T-helper 1 cell treated with Interleukin-12 subunit alpha and Interleukin-12 subunit beta and Interleukin-4 antibody, amounts not matched to agents 30 ng/mL and 1 ng/mL, for 36 hours (primary cell): ENCODE data around the gene CTNNA1. TPM values are rescaled to one million over a fixed set of nuclear protein-coding genes. Genes with fewer than 3 reads are reported as not detected.
"Not testable (repeated sequence)": the region's sequence is repeated elsewhere in the genome, so short reads cannot be mapped to it uniquely, and the experiment has no call there.

Source experiments
- intact Hi-C: fragments of 100-400 bp; cut with micrococcal nuclease; formaldehyde crosslinking; loops from one replicate; pipeline ENCODE4 v1.15.1; 2024
- total RNA-seq: library from RNA; stranded (reverse); gene quantifications from 2 replicates; pipeline ENCODE4 v1.2.3, GENCODE V29; 2022

The CTNNA1 gene
- total RNA-seq, 1 donor from 2014 or later, result 53.9 TPM

DNA sequence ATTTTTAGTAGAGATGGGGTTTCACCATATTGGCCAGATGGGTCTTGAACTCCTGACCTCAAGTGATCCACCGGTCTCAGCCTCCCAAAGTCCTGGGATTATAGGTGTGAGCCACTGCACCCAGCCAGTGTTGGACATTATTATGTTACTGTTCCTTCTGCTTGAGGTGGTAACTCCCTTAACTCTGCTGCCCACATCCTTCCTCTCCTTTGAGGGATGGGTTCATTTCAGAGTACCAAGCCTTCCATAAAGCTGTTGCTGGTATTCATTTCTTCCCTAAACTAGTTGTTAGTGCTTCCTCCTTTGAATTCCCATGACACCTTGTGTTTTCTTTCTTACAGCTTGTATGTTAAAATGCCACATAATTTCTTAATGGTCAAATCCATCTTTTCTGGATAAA lies 54.0 kb downstream of the CTNNA1 start:
- intact Hi-C loops, result no loop called here

DNA sequence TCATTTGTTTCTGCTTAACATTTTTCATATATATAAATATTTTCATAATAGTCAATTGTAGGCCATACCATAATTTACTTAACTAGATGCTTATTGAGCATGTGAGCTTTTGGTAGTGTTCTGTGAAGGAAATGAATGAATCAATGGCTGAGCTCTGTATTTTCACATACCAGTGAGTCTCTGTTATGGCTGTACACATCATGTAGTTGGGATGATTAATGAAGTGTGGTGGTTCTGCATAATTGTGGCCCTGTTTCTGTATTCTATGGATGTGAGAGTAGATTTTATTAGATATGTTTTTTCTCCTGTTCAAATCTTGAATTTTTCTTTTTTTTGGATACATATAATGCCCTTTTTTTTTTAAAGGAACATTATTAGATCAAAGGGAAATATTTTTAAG lies 56.2 kb downstream of the CTNNA1 start:
- intact Hi-C loops, result no loop called here

DNA sequence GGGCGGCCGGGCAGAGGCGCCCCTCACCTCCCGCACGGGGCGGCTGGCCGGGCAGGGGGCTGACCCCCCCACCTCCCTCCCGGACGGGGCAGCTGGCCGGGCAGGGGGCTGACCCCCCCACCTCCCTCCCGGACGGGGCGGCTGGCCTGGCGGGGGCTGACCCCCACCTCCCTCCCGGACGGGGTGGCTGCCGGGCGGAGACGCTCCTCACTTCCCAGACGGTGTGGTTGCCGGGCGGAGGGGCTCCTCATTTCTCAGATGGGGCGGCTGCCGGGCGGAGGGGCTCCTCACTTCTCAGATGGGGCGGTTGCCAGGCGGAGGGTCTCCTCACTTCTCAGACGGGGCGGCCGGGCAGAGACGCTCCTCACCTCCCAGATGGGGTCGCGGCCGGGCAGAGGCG lies 57.6 kb downstream of the CTNNA1 start:
- intact Hi-C loops, result not testable (repeated sequence)

DNA sequence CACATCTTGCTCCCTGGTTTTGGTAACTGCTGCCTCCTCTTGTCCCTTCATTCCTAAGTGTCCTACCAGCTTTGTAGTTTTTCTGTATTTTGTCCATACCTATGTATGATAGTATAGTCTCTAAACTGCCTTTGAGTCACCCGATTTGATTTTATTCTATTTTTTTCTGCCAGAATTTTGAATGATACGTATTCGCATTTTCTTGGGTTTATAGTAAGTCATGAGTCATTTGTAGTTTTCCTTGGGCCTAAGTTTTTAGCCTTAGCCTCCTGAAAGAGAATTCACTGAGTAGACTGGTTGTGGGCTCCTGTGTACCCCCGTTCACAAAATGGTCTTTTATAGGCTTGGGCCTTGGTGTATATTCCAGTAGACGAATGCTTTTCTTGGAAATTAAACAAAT lies 62.3 kb downstream of the CTNNA1 start:
- intact Hi-C loops, result no loop called here

DNA sequence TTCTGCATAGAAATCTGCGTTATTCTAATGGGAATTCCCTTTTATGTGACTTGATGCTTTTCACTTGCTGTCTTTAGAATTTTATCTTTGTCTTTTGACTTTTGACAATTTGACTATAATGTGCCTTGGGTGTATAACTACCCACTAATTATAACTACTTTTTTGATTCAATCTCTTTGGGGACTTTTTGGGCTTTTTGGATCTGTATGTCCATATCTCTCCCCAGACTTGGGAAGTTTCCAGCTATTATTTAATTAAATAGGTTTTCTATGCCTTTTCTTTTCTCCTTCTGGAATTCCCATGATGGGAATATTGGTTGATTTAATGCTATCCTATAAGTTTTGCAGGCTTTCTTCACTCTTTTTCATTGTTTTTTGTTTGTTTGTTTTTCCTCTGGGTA lies 64.0 kb downstream of the CTNNA1 start:
- intact Hi-C loops, result no loop called here

DNA sequence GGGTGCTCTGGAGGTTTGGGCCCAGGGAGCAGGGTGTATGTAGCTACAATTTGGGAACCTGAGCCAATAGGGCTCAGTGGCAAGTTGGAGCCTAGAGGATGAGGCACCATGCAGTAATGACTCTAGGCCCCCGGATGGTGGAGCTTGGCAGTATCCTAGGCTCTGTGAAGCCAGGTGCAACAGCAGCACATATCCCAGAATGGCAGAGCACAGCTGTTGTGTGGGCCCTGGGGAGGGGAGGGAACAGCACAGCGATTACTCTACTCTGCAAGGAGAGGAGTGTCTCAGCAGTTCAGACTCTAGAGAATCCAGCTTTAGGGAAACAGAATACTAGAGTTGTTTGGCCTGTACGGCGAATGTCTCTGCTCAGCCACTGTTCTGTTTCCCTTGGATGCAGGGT lies 65.9 kb downstream of the CTNNA1 start:
- intact Hi-C loops, result no loop called here

DNA sequence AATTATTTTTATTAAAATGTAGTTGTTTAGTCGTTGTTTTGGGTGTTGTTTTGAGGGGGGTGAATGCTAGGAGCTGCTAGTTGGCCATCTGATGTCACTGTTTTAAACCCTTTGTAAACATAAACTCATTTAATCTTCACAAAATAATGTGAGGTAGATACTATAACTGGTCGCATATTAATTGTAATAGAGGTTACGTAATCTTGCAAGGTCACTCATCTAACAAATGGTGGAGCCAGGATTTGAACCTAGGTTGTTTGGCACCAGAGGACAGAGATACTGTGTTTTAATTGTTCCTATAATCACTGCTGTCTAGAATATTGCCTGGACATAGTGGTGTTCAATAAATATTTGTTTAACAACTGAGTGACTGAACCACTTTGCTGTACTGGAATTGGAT lies 67.5 kb downstream of the CTNNA1 start:
- intact Hi-C loops, result no loop called here

DNA sequence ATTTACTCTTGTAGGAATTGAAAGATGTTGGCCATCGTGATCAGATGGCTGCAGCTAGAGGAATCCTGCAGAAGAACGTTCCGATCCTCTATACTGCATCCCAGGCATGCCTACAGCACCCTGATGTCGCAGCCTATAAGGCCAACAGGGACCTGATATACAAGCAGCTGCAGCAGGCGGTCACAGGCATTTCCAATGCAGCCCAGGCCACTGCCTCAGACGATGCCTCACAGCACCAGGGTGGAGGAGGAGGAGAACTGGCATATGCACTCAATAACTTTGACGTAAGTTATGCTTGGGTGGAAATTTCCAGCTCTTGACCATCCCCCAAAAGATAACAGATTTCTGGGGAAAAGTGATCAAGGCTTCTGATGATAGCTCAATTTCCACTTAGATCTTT lies 71.3 kb downstream of the CTNNA1 start:
- intact Hi-C loops, result no loop called here

DNA sequence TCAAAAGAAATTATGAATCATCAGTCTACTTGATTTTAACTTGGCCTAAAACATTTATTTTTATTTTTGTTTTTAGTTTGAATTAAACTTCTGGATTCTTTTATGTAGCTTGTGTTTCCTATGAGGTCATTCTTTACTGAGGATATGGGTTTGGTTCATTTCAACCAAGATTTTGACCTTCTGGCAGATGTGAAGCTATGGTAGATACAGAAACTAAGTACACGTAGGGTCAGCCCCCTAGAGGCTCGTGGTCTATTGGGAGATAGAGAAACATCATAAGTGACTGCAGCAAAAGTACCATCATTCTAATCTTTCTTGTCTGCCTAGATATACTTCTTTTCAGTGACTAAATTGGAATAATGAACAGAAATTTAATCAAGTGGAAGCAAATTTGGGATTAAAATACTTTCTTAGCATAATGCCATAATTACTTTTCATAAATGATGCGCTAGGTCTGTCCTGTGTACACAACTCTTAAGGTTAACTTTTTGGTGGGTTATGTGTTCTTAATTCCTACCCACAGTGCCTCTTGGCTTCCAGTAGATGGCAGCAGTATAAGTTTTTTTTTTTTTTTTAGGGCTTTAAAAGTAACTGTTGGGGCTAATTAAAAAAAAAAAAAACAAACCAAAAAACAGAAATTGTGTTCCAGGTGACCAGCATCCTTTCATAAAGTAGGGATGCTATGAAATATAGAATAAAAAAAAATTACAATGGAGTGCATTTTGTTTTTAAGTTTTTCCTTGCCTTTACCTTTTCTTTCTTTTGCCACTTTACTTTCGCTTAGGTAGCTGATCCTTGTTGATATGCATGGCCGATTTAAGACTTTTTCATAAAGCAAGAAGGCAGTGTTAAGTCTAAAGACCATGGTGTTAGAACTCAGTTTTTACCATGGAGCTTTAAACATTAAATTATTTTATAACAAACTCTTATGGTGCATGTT lies 72.0 kb downstream of the CTNNA1 start:
- intact Hi-C loops, result loop anchor here (1.0 to 5.0 kb wide), 2 partner anchors 437 to 567 kb away; no protein-coding TSS in a partner anchor

DNA sequence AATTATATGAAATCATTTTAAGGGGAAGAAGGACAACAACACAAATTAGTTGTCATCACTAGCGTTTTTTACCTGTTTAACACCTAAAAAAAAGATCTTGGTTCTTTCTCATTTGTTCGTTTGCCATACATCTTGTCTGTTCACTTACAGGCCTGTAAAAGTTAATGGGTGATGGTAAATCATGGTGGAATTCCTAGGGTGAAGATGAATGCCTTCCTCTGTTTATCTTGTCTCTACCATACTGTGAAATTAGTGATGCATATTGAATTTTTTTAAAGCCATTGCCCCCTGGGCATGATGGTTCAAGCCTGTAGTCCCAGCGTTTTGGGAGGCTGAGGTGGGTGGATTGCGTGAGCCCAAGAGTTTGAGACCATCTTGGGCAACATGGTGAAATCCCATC lies 75.3 kb downstream of the CTNNA1 start:
- intact Hi-C loops, result loop anchor here (5.0 kb wide), 1 partner anchor 564 kb away; no protein-coding TSS in a partner anchor

DNA sequence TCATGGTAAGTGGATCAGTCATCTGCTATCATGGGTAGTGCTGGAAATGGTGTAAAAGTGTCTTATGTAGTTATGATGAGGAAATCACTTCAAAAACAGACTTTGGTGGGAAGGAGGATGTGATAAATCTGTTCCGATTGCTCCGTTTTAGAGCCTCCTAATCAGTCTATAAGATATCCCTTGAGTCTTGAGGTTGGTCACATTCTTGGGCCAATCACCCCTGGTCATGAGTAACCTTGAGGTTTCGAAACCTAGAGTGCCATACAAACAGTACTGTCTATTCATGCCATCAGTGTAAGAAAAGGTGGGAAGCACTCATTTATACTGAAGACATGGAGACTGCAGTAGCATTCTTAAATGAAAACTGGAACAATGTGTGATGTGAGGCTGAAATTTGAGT lies 76.1 kb downstream of the CTNNA1 start:
- intact Hi-C loops, result loop anchor here (5.0 kb wide), 1 partner anchor 563 kb away; no protein-coding TSS in a partner anchor

DNA sequence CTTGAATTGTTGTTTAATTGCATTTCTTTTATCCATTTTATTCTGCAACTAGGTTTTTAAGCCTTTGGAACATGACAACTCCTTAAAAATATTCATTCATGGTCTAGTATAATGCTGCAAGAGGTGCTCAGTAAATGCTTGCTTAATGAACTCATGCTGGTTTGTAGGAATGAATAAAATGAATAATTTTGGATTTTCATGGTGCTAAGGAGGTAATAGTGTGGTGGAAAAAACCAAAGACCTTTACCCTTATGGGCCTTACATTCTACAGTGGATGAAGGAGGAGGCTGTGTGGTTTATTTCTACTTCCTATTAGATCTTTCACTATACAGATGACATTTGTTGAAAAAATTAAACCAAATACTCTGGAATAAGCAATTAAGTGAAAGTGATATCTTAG lies 78.5 kb downstream of the CTNNA1 start:
- intact Hi-C loops, result no loop called here

DNA sequence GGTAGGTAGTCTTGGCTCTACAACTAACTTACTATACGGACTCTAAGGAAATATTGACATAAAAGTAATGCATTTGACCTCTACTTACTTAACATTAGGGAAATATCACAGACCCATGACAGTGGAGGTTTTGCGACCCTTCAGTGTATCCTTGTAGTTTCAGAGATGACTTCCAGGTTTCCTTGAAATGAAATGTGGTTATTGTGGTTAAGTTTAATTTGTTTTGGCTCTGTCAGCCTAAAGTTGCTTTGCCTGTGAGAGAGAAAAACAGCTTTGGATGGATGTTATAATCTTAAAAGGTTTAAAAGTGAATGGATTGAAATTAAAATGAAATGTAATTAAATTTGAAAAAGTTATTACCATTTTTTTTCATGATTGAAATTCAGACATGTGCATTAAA lies 79.0 kb downstream of the CTNNA1 start:
- intact Hi-C loops, result no loop called here

DNA sequence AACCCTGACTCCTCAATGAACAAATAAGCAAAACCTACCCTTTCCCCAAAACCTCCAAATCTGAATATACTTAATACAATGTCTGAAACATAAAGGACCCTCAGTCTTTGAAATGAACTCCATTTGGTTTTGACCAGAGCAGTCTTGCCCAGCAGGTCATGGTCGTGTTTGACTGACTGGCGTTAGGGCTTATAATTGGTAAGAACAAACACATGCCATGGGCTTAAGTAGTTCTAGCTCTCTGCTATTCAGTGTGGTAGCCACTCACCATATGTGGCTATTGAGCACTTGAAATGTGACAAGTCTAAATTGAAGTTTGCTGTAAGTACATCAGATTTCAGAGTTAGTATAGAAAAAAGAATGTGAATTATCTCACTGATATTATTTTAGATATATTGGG lies 79.9 kb downstream of the CTNNA1 start:
- intact Hi-C loops, result no loop called here

DNA sequence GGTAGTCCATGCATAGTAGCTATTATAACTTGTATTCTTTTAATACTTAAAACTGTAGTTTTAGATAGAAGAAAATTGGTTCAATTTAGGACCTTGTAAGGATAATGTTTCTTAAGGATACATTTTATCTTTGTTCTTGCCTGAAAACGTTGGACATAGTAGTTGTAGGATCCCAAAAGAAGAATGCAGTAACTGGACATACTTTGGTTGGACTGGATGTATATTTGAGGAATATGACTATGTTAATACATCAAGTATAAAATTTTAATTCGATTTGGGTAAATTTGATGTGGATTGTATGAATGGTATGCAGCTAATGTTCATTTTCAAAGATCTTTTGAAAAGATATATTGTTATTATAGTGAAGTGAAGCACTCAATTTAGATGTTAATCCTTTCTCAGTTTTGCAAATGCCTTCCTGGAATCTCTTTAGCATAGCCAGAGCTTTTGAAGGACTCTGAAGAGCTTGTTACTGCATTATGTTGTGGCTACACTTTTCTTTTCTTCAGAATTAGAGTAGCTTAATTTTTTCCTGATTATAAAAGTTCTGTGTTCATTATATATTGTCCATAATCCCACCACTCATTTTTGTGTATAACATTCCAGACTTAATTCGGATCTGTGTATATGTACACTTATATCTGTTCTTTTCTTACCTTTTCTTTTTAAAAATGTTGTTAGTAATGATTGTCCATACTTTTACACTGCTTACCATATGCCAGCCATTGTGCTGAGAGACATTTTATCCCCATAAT lies 80.7 kb downstream of the CTNNA1 start:
- intact Hi-C loops, result no loop called here

DNA sequence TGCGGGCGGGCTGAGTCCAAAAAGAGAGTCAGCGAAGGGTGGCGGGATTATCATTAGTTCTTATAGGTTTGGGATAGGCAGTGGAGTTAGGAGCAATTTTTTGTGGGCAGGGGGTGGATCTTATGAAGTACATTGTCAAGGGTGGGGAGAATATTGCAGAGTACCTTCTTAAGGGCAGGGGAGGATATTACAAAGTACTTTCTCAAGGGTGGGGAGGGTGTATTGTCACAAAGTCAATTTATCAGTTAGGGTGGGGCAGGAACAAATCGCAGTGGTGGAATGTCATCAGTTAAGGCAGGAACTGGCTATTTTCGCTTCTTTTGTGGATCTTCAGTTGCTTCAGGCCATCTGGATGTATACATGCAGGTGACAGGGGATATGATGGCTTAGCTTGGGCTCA lies 81.6 kb downstream of the CTNNA1 start:
- intact Hi-C loops, result not testable (repeated sequence)

DNA sequence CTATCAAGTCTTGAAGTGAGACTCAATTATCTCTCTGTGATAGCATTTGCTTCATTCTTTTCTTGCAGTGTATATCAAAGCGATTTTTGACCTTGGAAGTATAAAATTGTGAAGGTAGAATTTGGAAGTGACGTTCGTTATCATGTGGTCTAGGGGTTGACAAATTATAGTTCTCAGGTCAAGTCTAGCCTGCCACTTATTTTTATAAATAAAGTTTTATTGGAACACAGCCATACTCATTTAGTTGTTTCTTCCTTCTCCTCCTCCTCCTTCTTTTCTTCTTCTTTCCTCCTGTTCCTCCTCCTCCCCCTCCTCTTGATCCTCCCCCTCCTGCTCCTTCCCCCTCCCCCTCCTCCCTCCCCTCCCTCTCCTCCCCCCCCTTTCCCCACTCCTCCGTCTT lies 83.9 kb downstream of the CTNNA1 start:
- intact Hi-C loops, result no loop called here

DNA sequence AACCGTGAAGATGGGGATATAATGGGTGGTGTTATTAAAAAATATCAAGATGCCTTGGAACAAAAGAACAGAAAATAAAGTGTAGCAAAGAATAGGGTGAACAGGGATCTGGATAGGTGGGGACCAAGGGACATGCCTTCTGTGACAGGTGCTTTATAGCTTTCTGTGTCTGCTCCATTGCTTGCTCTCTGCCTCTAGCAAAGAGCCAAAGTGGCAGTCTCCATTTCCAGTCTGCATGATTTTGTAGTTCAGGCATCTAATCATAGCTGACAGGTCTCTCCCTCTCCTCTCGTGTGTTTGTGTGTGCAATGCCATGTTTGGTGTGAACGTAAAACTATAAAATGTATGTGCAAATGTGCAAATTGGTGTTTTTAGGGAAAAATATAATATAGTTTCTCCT lies 86.9 kb downstream of the CTNNA1 start:
- intact Hi-C loops, result no loop called here

DNA sequence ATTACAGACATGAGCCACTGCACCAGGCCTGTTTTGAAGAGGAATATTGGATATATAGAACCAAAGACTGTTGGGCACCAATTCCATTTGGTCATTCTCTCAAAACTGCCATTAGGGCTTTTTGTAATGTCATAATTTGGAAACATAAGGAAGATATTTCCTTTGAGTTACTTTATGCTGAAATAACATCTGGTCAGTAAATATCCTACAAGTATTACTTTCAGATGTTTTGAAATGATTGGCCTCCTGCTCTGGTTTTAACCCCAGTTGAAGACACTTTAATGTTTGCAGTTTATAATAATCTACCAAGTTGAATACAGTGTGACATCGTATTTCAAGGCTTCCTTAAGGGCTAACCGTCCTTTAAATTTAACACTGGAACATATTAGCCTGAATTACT lies 88.3 kb downstream of the CTNNA1 start:
- intact Hi-C loops, result no loop called here

DNA sequence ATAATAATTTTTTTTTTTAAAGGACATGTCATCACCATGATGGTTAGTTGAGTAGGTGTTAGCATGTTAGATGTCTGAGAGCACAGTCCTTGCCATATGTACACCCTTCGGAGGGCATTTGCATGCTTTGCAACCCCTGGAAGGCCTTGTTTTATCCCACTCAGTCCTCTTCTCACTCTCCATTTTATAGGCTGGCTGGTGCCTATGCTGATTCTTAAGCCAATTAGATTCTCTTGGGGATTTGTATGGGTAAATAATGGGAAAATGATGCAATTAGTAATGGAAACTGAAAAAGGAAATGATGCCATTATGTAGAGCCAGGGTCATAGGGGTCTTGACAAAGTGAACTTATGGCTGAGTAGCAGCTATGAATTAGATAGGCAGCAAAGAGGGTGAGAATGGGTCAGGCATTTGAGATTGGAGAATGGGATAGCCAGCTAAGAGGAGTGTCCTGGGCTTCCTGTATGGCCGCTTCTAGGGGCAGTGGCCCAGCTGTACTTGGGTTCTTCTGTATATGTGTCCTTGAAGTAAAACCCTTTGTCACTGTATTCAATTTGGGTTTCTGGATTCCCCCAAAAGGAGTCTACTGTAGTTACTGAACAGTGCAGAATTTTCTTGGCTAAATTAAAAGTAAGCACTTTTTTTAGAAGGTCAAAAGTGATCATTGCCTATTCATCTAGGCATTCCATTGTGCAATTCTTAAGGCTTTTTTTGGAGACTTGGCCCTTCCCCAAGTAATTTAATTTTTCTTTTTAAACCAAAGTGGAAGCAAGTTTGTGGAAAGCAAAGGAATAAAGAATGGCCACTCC lies 90.3 kb downstream of the CTNNA1 start:
- intact Hi-C loops, result no loop called here

DNA sequence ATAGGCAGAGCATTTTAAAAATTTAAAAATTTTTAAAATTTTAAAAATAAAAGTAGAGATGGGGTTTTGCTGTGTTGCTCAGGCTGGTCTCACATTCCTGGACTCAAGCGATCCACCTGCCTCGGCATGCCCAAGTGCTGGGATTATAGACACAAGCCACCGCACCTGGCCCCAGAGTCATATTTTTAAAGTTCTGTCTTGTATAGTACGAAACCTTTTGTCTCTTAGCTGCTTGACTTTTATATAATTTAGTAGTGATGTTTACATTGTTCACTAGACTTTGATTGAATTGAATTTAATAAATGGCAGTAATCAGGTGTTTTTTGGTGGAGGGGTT lies 90.9 kb downstream of the CTNNA1 start:
- intact Hi-C loops, result no loop called here
